Thoracic aorta (tissue), 2 donors: ENCODE results near the gene FLACC1. TPM values are rescaled to one million over a fixed set of nuclear protein-coding genes. Genes with fewer than 3 reads are reported as not detected.

Experiments used
- ATAC-seq: fragments of 150-250 bp; one replicate; pipeline ENCODE4 v1.8.0; 2017; ENCODE audit warnings: low read depth; ENCODE audit not compliant: insufficient number of reproducible peaks, low FRiP score
- DNase-seq: peaks from one replicate; pipeline ENCODE4 v3.0.0-alpha.2; 2020; ENCODE audit warnings: low spot score
- H3K27ac ChIP-seq, 2 donors: fragments of 200-600 bp; sonication (generic); 1 replicate in 1 of 2; 2 replicates in 1 of 2; pipeline ENCODE4 v1.5.1; 2016; ENCODE audit warnings: mild to moderate bottlenecking in 2 of 2, moderate library complexity in 2 of 2
- H3K27me3 ChIP-seq: fragments of 200-600 bp; sonication (generic); replicated peaks from 2 replicates; pipeline ENCODE4 v1.6.0; 2016; ENCODE audit warnings: mild to moderate bottlenecking; ENCODE audit not compliant: insufficient read depth
- H3K36me3 ChIP-seq: fragments of 200-600 bp; sonication (generic); one replicate; pipeline ENCODE4 v1.5.1; 2016
- H3K4me1 ChIP-seq, 2 donors: fragments of 200-600 bp; sonication (generic); 1 replicate in 1 of 2; 2 replicates in 1 of 2; pipeline versions ENCODE4 v1.5.1 to v1.6.0; 2016; ENCODE audit warnings: low read depth in 2 of 2, mild to moderate bottlenecking in 1 of 2; ENCODE audit not compliant: control insufficient read depth in 1 of 2
- H3K4me3 ChIP-seq: fragments of 200-600 bp; sonication (generic); 2 replicates; pipeline ENCODE4 v1.5.1; 2016; ENCODE audit warnings: mild to moderate bottlenecking
- H3K9me3 ChIP-seq: fragments of 200-600 bp; sonication (generic); 2 replicates; pipeline ENCODE4 v1.5.1; 2016
- total RNA-seq, 2 donors: library from RNA; depleted of rRNA; stranded (reverse); fragments of >200 nt; gene quantifications; one replicate each; pipeline versions ENCODE4 v1.1.0 to v1.2.3, GENCODE V29; 2016
- TF ChIP-seq, protein P1 (sequence below): fragments of 200-600 bp; sonication (generic); IDR thresholded peaks from one replicate; pipeline ENCODE4 v1.5.1; 2019; ENCODE audit warnings: antibody characterized with exemption

The FLACC1 gene
- total RNA-seq, 2 donors from 2014 or later = 4.2 to 11.1 TPM

DNA sequence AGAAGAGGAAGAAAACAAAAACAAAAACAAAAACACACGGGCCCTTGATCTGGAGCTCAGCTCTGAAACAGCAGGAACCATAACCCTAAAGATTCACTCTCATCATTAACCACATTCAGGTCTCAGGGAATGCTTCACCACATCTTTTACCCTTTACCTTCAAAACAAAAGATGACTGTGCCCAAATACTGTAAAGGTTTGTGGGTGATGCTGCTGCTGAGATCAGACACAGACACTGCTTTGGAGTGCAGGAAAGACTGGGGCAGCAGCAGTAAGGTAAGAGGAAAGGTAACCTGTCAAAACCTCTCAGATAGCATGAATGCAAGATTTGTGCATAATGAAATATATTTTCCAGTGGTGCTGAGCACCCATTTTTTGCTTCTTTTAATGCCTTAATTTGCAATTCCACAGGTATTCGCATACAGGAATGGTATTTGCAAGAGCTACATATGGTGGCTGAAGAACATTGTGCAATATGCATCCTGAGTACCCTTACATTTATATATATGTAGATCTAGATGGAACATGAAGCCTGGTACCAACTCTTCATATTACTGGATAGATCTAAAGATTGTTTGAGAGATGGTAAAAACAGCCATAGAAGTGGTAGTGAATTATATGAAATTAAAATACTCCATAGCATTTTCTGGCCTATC, 4.1 kb upstream of the FLACC1 start:
- DNase-seq (no peak), ATAC-seq (no peak)
- no peaks in the 10 kb centered on the region for H3K27me3 ChIP-seq
- no peaks in the 10 kb centered on the region for H3K9me3 ChIP-seq
- peaks cover 10% of the 10 kb centered on the region for H3K36me3 ChIP-seq
- peaks cover 3 to 8% of the 10 kb centered on the region in 2 donors for H3K4me1 ChIP-seq
- no peak overlapping the region for H3K27ac ChIP-seq
- H3K4me3 ChIP-seq = no peak overlapping the region
- TF ChIP-seq, protein P1, sequence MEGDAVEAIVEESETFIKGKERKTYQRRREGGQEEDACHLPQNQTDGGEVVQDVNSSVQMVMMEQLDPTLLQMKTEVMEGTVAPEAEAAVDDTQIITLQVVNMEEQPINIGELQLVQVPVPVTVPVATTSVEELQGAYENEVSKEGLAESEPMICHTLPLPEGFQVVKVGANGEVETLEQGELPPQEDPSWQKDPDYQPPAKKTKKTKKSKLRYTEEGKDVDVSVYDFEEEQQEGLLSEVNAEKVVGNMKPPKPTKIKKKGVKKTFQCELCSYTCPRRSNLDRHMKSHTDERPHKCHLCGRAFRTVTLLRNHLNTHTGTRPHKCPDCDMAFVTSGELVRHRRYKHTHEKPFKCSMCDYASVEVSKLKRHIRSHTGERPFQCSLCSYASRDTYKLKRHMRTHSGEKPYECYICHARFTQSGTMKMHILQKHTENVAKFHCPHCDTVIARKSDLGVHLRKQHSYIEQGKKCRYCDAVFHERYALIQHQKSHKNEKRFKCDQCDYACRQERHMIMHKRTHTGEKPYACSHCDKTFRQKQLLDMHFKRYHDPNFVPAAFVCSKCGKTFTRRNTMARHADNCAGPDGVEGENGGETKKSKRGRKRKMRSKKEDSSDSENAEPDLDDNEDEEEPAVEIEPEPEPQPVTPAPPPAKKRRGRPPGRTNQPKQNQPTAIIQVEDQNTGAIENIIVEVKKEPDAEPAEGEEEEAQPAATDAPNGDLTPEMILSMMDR = no peak

DNA sequence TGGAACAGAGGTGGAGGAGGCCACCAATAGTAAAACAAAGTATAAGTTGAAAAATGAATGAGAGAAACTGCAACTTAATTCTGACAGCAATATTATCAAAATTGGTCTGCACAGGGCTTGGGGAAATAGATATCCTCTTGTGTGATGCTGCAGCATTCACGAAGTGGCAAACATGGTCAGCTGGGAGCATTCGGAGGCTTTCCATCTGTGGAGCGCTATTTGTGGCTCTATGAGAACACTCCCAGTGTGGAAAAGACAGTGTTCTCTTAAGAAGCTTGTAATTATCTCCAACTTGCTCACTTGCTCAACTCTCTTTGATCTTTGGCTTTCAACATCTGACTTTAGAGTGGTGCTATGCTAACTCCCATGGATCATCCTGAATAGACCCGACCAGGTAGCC, 3.1 kb upstream of the FLACC1 start:
- no peaks in the 10 kb centered on the region for H3K27me3 ChIP-seq
- no peak for ATAC-seq
- H3K36me3 ChIP-seq = peaks cover 10% of the 10 kb centered on the region

DNA sequence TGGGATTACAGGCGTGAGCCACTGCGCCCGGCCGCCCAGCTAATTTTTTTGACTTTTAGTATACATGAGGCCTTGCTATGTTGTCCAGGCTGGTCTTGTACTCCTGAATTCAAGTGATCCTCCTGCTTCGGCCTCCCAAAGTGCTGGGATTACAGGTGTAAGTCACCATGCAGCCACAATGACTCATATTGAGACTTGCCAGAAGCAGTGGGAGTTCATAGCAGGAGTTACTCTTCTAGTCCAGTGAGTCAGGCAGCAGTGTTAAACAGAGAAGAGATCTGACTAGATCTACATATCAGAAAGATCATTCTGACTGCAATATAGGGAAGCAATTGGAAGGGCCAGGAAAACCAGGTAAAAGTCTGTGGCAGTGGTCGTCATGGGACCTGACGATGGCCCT, 1.5 kb upstream of the FLACC1 start:
- TF ChIP-seq, protein P1 = no peak
- Histone ChIP-seq H3K36me3 (peaks cover 13% of the 10 kb centered on the region), H3K9me3 (no peaks in the 10 kb centered on the region), H3K27ac (no peak overlapping the region), H3K27me3 (no peaks in the 10 kb centered on the region), H3K4me1 (peaks cover 3 to 9% of the 10 kb centered on the region in 2 donors), H3K4me3 (no peak overlapping the region)
- ATAC-seq (no peak), DNase-seq (no peak)

More for the DNA sequence above, 3.1 kb upstream of the FLACC1 start:
- H3K9me3 ChIP-seq = no peaks in the 10 kb centered on the region
- H3K4me3 ChIP-seq = no peak overlapping the region
- TF ChIP-seq, protein P1 = no peak
- no peak overlapping the region for H3K27ac ChIP-seq
- DNase-seq = no peak
- peaks cover 3 to 8% of the 10 kb centered on the region in 2 donors for H3K4me1 ChIP-seq

DNA sequence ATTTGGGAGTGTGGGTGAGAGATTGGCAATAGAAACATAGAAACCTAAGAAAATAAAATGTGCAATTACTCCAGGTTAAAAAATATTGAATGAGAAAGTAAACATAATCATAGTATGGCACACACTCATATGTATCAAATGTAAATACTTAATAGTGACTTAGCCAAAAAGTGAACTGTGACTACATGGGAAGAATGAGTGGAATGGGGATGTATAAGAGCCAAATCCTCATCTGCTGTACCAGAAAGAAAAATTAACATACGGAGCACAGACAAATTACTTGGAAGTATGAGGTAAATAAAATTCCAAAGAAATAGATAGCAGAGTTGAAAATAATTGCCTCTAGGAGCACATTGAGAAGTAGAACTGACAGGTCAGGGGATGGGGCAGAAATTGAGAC, 4.0 kb downstream of the FLACC1 start:
- Histone ChIP-seq H3K27me3 (no peaks in the 10 kb centered on the region), H3K27ac (peak overlapping the region; percentile 38 to 44), H3K9me3 (no peaks in the 10 kb centered on the region), H3K4me1 (peaks cover 3 to 21% of the 10 kb centered on the region in 2 donors), H3K36me3 (peaks cover 12% of the 10 kb centered on the region), H3K4me3 (no peak overlapping the region)
- DNase-seq (no peak), ATAC-seq (no peak)
- TF ChIP-seq, protein P1 = no peak

DNA sequence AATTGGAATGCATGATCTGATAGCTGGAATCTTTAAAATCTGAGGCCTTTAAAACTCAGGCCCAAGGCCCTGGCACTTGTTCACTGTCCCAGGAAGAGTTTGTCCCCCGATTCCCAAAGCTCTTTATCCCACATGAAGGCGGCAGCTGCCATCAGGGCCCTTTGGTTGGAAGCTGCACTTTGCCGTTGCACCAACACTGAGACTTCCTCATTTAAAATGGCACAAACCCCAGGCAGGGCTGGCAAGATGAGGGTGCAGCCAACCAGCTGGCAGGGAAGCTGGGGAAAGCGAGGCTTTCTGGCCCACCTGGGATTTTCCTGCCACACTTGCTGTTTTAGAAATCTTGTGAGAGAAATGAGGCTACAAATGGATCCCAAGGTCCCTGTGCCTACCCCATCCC, 6.3 kb downstream of the FLACC1 start:
- ATAC-seq (no peak), DNase-seq (no peak)
- TF ChIP-seq, protein P1 = no peak
- Histone ChIP-seq H3K4me3 (no peak overlapping the region), H3K27me3 (no peaks in the 10 kb centered on the region), H3K4me1 (peaks cover 0 to 13% of the 10 kb centered on the region in 2 donors), H3K9me3 (no peaks in the 10 kb centered on the region), H3K36me3 (peaks cover 12% of the 10 kb centered on the region), H3K27ac (no peak overlapping the region)
